ENCODE data around the gene LRRC37B.
"Not testable (repeated sequence)": the region's sequence is repeated elsewhere in the genome, so short reads cannot be mapped to it uniquely, and the experiment has no call there.

LRRC37B gene

DNA sequence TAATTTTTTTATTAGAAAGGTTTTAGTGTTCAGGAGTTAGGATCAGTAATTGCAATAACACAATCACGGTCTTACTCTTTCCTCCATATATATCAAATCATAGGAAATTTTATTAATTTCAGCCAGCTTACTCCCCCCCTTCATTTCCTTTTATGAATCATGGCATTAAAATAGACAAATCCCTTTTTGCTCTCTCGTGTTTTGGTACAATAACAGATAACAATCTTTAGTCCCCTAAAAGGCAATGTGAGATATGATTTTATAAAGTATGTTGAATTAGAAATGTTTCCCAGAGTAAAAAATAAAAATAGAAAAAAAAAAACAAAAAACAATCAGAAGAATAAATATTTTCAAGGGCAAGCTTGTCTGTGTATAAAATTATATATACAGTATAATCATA lies 92.5 kb downstream of the LRRC37B start:
- no peak for DNase-seq (ENCODE audit: low spot score)

DNA sequence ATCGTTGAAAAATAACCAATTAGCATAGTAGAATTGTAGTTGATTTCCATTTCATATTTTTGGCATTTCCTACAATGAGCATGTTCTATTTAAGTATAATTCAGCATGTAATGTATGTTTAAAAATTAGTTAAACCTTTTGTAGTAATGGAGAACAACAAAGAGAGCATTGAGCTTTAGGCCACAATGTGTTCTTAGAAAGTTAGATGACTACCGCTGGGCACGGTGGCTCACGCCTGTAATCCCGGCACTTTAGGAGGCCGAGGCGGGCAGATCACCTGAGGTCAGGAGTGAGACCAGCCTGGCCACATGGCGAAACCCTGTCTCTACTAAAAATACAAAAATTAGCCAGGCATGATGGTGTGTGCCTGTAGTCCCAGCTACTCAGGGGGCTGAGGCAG lies 93.1 kb downstream of the LRRC37B start:
- not testable (repeated sequence) for DNase-seq (ENCODE audit: low spot score)

DNA sequence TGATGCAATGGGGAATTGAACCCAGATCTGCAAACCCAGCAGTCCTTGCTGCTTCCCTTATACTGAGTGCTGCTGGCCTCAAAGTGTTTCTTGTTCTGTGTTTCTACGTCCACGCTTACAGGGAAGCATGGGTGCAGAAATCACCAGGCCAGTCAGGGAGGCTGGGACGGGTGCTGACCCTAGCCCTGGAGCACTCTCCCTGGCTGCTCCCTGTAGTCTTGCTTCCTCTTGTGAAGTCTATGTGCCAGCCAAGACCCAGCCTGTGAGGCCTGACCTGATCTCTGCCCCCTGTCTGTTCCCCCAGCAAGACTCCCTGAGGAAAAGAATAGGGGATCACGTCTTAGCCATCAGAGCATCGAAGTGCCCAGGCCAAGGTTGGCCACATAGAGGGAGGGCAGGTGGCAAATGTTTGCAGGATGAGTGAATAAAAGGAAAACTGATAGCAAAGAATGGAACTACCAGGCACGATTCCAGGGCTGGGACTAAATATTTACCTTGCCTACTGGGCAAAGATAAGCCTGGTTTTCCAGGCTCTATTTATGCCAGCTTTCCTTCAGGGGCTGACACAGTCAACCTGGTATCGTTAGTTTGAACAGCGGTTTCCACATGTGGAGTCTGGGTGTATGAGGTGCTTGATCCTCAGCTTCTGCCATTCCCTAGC lies 93.9 kb downstream of the LRRC37B start:
- no peak for DNase-seq (ENCODE audit: low spot score)

DNA sequence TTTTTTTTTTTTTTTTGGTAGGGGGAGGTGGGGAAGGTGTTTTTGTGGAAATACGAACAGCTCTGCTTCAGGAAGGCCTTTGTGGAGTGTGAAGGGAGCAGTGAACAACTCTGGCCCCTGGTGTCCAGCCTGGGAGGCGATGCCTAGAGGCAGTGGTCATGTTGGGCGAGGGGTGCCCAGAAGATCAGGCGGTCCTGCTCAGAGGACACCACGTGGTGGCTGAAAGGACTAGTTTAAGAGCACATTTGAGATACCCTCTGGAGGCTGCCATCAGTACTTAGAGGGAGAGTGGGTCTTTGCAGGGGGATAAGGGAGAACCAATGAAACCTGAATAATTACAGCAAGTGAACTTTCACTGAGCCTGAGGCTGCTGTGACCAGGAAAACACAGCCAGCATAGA lies 95.0 kb downstream of the LRRC37B start:
- DNase-seq (ENCODE audit: low spot score), result no peak

DNA sequence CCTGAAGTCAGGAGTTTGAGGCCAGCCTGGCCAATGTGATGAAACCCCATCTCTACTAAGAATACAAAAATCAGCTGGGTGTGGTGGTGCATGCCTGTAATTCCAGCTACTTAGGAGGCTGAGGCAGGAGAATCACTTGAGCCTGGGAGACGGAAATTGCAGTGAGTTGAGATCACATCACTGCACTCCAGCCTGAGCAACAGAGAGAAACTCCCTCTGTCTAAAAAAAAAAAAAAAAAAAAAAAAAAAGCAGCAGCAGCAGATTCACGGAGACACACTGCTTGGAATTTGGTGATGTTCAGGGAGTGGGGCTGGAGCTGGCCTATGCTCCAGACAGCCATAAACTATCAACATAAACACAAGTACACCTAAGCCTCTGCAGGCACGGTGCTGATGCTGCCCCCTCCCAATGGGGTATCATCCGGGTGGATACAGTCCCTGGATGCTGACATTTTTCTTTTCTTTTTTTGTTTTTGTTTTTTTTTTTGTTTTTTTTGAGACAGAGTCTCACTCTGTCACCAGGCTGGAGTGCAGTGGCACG lies 95.5 kb downstream of the LRRC37B start:
- DNase-seq (ENCODE audit: low spot score), result no peak
